Natural killer cell (primary cell): Measurements from ENCODE around the gene IL1R1. TPM values are rescaled to one million over a fixed set of nuclear protein-coding genes. Genes with fewer than 3 reads are reported as not detected.

ENCODE experiments used
- ATAC-seq, 3 donors: fragments of 150-1000 bp in 2 of 3; fragments of 200-7000 bp in 1 of 3; cut with Tn5 transposase; 1 replicate in 1 of 3; 2 replicates in 2 of 3; pipeline ENCODE4 v1.10.0; 2021; ENCODE audit warnings: mild to moderate bottlenecking in 2 of 3, moderate library complexity in 2 of 3
- DNase-seq, 2 donors: peaks; one replicate each; pipeline versions ENCODE4 v3.0.0 to v3.0.0-alpha.2; 2013 to 2021; ENCODE audit warnings: mixed read lengths in 1 of 2
- H3K27ac ChIP-seq: one replicate; pipeline ENCODE4 v1.5.1; 2013; ENCODE audit warnings: mild to moderate bottlenecking, low read length
- H3K27me3 ChIP-seq: one replicate; pipeline ENCODE4 v1.6.1; 2013; ENCODE audit warnings: low read length; ENCODE audit not compliant: control insufficient read depth, insufficient read depth
- H3K36me3 ChIP-seq: one replicate; pipeline ENCODE4 v1.6.1; 2013; ENCODE audit warnings: low read length; ENCODE audit not compliant: control insufficient read depth, insufficient read depth
- H3K4me1 ChIP-seq: one replicate; pipeline ENCODE4 v1.6.1; 2013; ENCODE audit warnings: low read length; ENCODE audit not compliant: control insufficient read depth, insufficient read depth
- H3K4me3 ChIP-seq: one replicate; pipeline ENCODE4 v1.5.1; 2013; ENCODE audit warnings: low read length
- H3K9me3 ChIP-seq: one replicate; pipeline ENCODE4 v1.6.1; 2013; ENCODE audit warnings: low read length; ENCODE audit not compliant: control insufficient read depth, insufficient read depth
- H3K27ac Mint-ChIP-seq, 2 donors: one replicate each; pipeline ENCODE4 v1.8.0; 2022; ENCODE audit warnings: mild to moderate bottlenecking in 2 of 2, mixed read lengths in 2 of 2, moderate library complexity in 1 of 2
- H3K27me3 Mint-ChIP-seq, 2 donors: one replicate each; pipeline ENCODE4 v1.8.0; 2022; ENCODE audit warnings: low read depth in 2 of 2, mixed read lengths in 2 of 2
- H3K36me3 Mint-ChIP-seq: one replicate; pipeline ENCODE4 v1.8.0; 2022; ENCODE audit warnings: mixed read lengths
- H3K4me1 Mint-ChIP-seq, 2 donors: one replicate each; pipeline ENCODE4 v1.8.0; 2022; ENCODE audit warnings: mixed read lengths in 2 of 2
- H3K4me3 Mint-ChIP-seq: one replicate; pipeline ENCODE4 v1.8.0; 2022; ENCODE audit warnings: mild to moderate bottlenecking, moderate library complexity, mixed read lengths
- H3K9me3 Mint-ChIP-seq, 2 donors: one replicate each; pipeline ENCODE4 v1.8.0; 2022; ENCODE audit warnings: mixed read lengths in 2 of 2
- CTCF ChIP-seq: fragments of 200-600 bp; IDR thresholded peaks from one replicate; pipeline ENCODE4 v1.8.0; 2022; ENCODE audit warnings: antibody characterized with exemption
- WGBS: methylation state at CpG from one replicate; pipeline ENCODE4 v1.1.7; 2013; ENCODE audit warnings: missing lambda C conversion rate; ENCODE audit not compliant: insufficient coverage; 5-methylcytosine and 5-hydroxymethylcytosine counted together
- intact Hi-C: fragments of 100-400 bp; cut with micrococcal nuclease; formaldehyde crosslinking; loops from one replicate; pipeline ENCODE4 v1.14.2; 2022
- total RNA-seq, 4 donors: library from RNA; stranded (reverse); fragments of 120-200 nt in 1 of 4; gene quantifications; one replicate each; pipeline versions ENCODE4 v1.2.3 to v1.2.4, GENCODE V29; 2013 to 2022

IL1R1 gene
- 1 to 10 TPM in 1 of 3 donors, under 1 TPM in 2; 0.45 to 3.1 (median 0.68) TPM for total RNA-seq
- total RNA-seq (2013) = 2.7 TPM

GRCh38 chr2:102141970-102142828 lies at the start of gene IL1R1:
IL1R1 (plus strand) TSS chr2:102142746; CDS start chr2:102157725, 14,979 bp downstream.
- H3K4me1 ChIP-seq = peaks cover 35% of the 10 kb centered on the region
- H3K4me3 Mint-ChIP-seq = peak within 1 kb of the TSS; percentile 80
- WGBS = 12% methylated on average over 65 of the region's 65 CpGs
- peaks cover 9% of the 10 kb centered on the region for H3K36me3 Mint-ChIP-seq
- ATAC-seq (peak; percentile 35 to 52 (median 44)), DNase-seq (no peak)
- intact Hi-C loops = no loop called here
- H3K9me3 Mint-ChIP-seq = peaks cover 3 to 7% of the 10 kb centered on the region in 2 donors
- H3K36me3 ChIP-seq = no peaks in the 10 kb centered on the region
- H3K9me3 ChIP-seq = peaks cover 27% of the 10 kb centered on the region
- TF ChIP-seq CTCF = no peak
- peak within 1 kb of the TSS; percentile 24 for H3K4me3 ChIP-seq
- peaks cover 46 to 74% of the 10 kb centered on the region in 2 donors for H3K27me3 Mint-ChIP-seq
- H3K4me1 Mint-ChIP-seq = peaks cover 34 to 36% of the 10 kb centered on the region in 2 donors
- H3K27me3 ChIP-seq = peaks cover 18% of the 10 kb centered on the region
- H3K27ac Mint-ChIP-seq = peak within 1 kb of the TSS in 1 of 2 donors; percentile 39
- no peak within 1 kb of the TSS for H3K27ac ChIP-seq

GRCh38 chr2:102093662-102094061 lies 48.9 kb upstream of the IL1R1 start:
- ATAC-seq (no peak), DNase-seq (no peak)
- TF ChIP-seq CTCF = no peak
- no peak overlapping the region for H3K4me3 ChIP-seq
- no peaks in the 10 kb centered on the region for H3K36me3 ChIP-seq
- no peak overlapping the region for H3K27ac ChIP-seq
- Mint-ChIP-seq H3K36me3 (peaks cover 11% of the 10 kb centered on the region), H3K4me1 (no peaks in the 10 kb centered on the region), H3K9me3 (peaks cover 2 to 5% of the 10 kb centered on the region in 2 donors), H3K4me3 (no peak overlapping the region), H3K27ac (no peak overlapping the region), H3K27me3 (peaks cover 7 to 43% of the 10 kb centered on the region in 2 donors)
- no peaks in the 10 kb centered on the region for H3K27me3 ChIP-seq
- H3K4me1 ChIP-seq = no peaks in the 10 kb centered on the region
- intact Hi-C loops = no loop called here
- 77% methylated on average over 12 of the region's 13 CpGs for WGBS
- no peaks in the 10 kb centered on the region for H3K9me3 ChIP-seq

- peaks cover 9 to 36% of the 10 kb centered on the region in 2 donors for H3K27me3 Mint-ChIP-seq
- no peaks in the 10 kb centered on the region for H3K4me1 Mint-ChIP-seq
- DNase-seq (no peak), ATAC-seq (peak in 1 of 3 donors; percentile 55)
- H3K27ac Mint-ChIP-seq = no peak overlapping the region
- H3K36me3 Mint-ChIP-seq = peaks cover 11% of the 10 kb centered on the region
- 78% methylated on average over 4 of the region's 4 CpGs for WGBS
- Histone ChIP-seq H3K27ac (no peak overlapping the region), H3K4me3 (no peak overlapping the region), H3K4me1 (no peaks in the 10 kb centered on the region), H3K27me3 (no peaks in the 10 kb centered on the region), H3K9me3 (no peaks in the 10 kb centered on the region), H3K36me3 (no peaks in the 10 kb centered on the region)
- no peak for TF ChIP-seq CTCF
- intact Hi-C loops = no loop called here
- no peak overlapping the region for H3K4me3 Mint-ChIP-seq
- H3K9me3 Mint-ChIP-seq = peaks cover 2 to 5% of the 10 kb centered on the region in 2 donors
These were observed 47.6 kb upstream of the IL1R1 start for GRCh38 chr2:102094917-102095316.
